HG02981 (cell line): ENCODE data around the gene RAD23A.
A peak's percentile ranks its signal among the peaks of the same experiment; 100 is the strongest.
"Not testable (repeated sequence)": the region's sequence is repeated elsewhere in the genome, so short reads cannot be mapped to it uniquely, and the experiment has no call there.

ENCODE experiments used
- ATAC-seq: cut with Tn5 transposase; IDR thresholded peaks from one replicate; pipeline ENCODE4 v1.9.1; 2021; ENCODE audit warnings: mild to moderate bottlenecking, moderate library complexity; ENCODE audit not compliant: unreplicated experiment

The RAD23A gene

DNA sequence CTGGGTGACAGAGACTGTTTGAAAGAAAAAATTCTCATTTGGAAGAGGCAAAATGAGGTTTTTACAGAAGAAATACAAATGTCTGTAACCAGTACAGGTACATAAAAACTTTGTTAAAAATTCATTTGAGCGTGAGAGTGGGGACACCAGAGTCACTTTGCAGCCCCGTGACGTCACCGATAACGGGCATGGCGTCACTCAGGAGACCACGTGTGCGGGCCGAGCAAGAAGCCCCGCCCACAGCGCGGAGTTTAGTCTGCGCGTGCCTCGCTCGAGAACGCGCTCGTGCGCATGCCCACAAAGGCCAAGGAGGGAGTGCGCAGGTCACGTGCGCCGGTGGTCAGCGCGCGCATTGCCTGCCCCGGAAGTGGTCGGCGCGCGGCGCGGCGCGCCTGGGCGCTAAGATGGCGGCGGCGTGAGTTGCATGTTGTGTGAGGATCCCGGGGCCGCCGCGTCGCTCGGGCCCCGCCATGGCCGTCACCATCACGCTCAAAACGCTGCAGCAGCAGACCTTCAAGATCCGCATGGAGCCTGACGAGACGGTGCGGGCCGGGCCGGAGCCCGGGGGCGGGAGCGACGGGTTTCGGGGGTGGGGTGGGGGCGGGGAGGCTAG is at the start of gene RAD23A:
Gene RAD23A, plus strand, starts transcription at position 384 of the 613 bp plus-strand sequence. Its CDS starts 87 bp downstream, at position 471.
- peak; percentile 65 for ATAC-seq

DNA sequence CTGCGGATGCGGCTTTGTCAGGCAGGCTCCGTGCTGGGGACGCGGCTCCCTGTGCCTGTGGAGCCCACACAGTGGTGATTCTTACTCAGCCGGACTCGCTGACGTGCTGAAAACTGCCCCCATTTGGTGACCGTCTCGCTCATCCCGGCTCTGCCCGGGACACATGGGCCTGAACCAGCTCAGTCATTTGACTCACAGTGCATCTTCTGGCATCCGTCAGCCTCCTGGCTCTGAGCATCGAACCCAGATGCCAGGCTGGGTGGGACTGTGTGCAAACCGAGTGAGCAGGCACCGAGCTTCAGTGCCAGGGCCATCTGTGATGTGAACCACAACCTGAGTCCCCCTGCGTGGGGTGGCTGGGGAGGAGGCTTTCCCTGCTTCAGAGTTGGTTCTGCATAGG is 49.2 kb upstream of the RAD23A start:
- ATAC-seq: no peak

DNA sequence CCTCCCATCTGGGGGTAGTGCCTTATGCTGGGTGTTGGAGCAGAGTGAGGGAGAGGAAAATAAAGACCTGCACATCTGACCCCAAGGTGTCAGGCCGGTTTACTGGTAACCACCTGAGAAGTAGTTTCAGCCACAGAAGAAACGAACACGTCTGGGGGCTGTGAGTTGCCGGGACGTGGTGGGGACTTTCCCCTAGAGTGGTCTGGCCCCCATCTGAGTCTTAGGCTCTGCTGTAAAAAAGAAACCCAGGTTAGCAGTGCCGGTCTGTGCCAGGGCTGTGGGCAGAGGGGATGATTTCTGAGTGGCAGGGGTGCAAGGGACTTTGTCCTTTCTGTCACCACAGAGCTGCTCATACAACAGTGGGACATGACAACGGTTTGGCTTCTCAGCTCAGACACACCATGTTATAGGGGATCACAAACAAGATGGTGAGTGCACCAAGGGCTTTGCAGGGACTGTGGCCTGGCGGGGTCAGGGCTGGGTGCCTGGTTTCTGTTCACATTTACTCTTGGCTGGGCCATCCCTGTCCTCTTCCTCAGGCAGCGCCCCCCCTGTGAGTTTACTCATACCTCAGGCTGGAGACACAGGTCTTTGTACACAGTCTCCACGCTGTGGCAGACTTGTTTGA is 45.7 kb upstream of the RAD23A start:
- ATAC-seq: peak; percentile 82

DNA sequence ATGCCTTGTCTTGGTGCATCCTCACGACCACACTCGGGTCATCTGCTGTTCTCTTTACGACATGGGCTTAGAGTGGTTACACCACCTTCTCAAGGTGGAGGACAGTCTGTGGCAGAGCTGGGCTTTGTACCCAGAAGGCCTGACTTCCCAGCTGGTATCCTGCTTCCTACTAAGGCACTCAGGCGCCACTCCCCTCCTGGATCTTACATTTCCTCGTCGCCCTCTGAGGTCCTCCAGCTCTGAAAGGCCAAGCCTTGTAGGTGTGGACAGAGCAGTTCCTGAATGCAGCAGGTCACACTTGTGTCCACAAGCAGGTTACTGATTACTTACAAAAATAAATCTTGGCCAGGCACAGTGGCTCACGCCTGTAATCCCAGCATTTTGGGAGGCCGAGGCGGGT is 38.5 kb upstream of the RAD23A start:
- ATAC-seq: no peak

DNA sequence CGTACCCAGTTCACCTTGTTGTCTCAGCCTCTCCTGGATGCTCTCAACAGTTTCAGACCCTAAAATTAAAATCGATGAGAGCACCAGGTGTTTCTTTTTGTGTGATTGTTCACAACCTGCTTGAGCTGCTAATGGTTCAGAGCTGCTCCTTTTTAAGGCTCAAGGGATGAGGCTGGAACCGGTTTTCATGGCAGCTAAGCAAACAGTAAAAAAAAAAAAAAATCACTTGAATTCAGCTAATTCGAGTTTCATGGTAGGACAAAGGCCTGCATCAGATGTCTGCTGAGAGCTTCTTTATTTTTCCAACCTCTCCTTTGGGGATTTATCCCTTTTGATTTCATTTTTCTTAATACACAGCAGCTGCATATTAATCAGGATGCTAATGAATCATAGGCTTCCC is 33.1 kb upstream of the RAD23A start:
- no peak for ATAC-seq

DNA sequence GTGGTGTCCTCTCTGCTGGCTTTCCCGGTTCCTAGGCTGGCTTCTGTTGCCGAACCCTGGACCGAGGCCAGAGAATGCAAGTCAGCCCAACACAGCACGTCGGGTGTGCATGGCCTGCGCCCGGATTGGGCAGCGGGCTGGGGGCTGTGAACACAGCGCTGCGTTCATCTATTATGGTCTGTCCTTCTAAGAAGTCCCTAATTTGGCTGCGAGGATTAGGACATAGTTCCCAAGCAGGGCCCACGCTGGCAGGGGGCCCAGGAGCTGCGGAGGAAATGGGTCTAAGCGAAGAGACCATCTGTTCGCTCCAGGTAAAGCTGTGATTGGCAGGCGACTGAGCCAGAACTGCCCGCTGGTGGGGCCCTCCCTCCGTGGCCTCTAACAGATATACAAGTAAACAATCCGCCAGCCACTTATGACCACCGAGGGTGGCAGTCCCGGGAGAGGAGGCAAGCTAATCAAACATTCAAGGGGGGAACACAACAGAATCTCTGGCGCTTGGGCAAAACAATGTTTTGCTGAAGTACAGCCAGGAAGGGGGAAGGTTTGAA is 32.6 kb upstream of the RAD23A start:
- ATAC-seq: no peak

DNA sequence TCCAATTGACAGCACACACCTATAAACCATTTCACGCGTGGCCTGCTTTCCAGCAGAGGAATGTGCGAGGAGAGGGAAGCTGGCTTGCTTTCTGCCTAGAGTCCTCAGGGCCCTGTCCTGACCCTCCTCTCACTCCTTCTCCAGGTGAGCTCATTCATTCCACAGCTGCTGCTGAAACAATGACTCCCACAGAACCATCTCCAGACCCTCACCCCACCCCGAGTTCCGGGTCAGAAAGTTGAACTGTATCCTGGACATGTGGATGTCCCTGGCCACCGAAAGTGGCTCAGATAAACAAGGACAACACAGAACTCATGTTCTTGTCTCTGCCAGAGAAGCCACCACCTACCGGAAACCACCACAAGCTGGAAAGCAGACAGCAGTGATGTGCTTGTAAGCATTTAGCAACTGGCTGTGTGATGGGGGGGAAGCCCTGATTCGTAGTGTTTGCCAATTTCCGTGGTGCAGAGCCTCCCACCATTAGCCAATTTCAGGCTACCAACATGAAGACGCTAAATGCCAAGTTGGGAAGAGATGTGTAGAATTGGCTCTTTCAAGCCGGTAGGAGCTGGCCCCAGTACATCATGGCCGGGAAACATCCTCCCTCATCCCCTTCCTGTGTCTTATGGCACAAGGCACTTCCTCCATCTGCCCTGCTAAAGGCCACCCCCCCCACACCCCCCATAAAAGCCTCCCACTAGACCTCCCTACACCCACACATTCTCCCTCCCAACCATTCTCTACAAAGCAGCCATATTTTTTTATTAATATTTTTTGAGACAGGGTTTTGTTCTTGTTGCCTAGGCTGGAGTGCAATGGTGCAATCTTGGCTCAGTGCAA is 31.6 kb upstream of the RAD23A start:
- ATAC-seq: no peak

DNA sequence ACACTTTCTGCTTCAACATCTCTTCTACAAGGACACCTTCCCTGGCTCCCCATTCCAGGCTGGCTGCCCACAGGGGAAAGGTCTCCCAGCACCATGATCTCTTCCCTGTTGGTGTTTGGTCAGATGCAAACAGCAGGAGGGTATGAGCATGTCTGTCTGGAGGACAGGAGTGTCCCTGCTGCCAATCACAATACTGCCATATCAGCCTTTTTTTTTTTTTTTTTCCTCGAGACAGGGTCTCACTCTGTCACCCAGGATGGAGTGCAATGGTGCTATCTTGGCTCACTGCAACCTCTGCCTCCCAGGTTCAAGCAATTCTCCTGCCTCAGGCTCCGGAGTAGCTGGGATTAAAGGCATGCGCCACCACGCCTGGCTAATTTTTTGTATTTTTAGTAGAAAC is 29.8 kb upstream of the RAD23A start:
- ATAC-seq: not testable (repeated sequence)

DNA sequence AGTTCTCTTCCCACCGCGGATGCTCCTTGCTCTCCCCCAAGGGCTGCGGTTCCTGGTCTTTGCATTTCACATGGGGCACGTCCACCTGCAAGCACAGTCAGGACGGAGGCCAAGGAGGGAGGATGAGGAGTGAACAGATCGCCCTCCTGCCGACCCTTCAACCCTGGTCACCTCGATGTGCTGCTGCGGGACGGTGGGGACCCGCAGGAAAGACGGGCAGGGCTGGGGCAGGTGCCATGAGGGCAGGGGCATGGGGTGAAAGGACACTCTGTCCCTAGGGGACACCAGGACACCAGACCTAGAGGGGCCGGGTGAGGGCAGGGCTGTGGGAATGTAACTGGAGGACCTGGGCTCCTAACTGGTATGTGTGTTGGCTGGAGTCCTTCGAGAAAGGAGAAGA is 27.4 kb upstream of the RAD23A start:
- ATAC-seq: no peak

DNA sequence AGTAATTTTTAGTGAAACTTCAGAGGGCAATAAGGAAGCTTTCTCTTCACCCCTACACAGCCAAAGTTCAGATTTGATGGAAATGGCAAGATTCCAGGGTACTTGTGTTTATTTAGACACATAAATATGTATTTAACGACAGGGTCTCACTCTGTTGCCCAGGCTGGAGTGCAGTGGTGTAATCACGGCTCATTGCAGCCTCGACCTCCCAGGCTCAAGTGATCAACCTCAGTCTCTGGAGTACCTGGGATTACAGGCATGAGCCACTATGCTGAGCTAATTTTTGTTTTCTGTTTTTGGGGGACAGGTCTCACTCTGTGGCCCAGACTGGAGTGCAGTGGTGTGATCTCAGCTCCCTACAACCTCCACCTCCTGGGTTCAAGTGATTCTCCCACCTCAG is 24.6 kb upstream of the RAD23A start:
- no peak for ATAC-seq

DNA sequence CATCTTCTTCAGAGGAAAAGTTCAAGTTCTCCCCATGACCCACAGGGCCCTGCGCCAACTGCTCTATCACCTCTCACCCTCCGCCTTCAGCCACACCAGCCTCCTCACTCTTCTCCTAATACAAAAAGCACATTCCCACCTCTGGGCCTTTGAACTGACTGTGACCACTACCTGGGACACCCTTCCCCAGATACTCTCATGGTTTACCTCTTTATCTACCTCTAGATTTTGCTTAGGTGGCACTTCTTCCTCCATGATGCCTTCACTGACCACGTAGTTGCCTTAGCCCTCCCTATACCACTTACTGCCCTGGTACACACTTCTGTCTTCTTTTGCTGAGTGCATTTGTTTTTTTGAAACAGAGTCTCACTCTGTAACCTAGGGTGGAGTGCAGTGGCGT is 22.7 kb upstream of the RAD23A start:
- no peak for ATAC-seq

DNA sequence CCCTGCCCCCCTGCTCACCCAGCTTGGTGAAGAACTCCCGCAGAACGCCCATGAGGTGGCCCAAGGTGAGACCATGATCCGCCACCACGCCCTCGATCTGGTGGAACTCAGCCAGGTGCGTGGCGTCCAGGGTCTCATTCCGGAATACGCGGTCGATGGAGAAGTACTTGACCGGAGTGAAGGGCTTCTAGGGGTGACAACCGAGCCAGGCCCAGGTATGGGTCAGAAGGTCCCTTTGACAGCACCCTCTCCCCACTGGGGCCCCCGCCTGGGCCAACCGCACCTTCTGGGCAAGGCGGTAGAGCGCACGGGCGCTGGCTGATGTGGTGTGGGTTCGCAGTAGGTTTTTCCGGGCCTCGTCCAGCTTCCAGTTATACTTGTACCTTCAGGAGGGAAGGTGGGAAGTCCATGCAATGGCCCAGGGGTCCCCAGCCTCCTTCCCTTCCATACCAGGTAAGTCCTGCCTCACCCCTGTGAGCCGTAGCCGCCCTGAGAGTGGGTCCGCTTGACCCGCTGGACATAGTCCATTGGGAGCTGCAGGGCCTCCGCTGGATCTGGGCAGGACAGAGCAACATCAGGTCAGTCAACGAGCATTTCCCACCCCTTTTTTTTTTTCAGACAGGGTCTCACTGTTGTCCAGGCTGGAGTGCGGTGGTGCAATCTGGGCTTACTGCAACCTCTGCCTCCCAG is 20.9 kb upstream of the RAD23A start:
- no peak for ATAC-seq

DNA sequence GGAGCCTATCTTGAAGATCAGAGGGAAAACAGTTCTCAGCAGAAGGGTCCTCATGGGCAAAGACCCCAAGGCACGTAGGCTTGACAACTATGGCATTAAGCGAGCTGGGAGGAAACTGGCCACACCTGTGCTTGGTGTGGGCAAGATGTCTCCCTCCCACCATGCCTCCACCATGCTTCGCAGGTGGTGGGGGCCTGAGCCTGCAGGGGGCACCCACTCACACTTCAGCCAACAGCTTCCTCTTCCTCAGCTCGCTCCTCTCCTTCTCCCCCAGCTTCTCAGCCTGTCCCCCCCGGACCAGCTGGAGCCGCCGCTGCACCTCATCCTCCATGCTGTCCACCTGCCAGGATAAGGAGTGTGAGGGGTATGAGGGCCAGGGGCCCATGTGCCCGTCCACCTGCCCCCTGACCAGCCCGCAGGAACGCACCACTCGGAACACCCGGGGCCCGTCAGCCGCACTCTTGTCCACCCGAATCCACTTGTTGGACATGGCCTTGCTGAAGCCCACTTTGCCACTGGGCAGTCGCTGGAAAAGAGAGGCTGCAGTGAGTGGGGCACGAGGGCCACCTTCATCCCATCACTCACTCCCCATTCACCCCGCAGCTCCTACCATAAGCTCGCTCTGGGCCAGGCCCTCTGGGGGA is 15.5 kb upstream of the RAD23A start:
- ATAC-seq: no peak

DNA sequence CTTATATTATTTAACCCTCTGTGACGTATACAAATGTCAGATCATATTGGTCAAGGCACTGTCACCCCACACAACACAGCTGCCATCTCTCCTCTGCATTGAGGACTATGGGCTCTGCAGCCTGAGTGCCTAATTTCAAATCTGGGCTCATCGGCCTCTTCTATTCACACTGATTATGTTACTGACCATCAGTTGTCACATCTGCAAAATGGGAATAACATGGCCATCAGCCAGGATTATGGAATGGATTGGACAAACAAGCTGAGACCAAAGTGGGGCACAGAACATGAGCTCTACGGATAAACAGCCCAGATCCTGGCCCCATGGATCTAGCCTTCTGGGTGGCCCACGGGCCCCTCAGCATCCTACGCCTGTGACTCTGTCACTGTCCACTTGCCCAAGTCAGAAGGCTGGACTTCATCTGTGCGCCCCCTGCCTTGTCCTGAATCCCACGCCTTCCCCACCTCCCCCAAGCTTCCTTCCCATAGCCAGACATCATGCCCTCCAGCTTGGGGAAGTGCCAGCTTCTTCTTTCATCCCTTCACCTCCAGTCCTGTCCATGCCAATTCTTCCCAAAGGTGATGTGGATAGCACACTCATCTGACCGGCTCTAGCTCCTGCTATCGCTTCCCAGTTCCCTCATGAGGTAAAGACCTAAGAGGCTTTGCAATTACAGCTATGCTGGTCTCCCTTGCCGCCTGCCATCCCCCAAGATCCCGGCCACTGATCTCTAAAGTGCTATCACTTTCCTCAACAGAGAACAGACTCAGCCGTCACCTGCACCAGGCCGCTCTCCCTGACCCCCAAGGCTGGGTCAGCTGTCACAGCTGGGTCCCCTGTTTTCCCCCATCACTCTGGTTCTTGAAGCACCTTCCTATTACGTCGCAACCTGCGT is 13.0 kb upstream of the RAD23A start:
- ATAC-seq: no peak

DNA sequence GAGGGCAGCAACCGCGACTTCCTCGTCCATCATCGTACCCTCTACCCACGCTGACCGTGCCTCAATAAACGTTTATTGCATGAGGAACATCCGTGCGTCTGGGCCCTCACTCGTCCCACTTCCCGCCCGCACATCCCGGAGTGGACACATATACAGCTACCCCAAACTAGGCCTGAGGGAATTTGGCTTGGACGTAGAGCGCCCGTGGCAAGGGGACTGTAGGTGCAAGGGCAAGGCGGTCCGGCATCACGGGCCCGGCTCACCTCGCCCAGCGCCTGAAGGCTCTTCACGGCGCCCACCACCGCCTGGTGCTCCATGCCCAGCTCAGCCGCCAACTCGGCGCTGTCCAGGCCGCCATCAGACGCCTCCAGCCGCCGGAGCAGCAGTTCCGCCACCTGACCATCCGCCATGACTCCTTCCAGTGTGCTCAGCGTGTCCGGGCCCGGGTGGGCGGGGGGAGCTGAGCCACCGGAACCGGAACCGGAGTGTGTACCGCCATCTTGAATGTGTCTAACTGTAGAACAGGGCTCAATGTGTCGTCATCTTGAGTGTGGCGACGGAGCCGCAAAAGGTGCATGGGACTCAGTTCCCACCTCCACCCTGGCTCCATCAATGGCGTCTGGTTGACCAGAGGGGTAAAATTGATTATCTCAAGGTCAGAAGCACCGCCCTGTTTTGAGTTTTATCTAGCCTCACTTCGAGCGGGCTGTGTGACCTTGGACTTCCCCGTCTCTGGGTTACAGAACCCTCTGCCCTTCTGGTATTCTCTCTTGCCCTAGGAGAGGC is 12.2 kb upstream of the RAD23A start, which contains the start of gene FARSA:
Gene FARSA, minus strand, starts transcription at position 425 of the 786 bp plus-strand sequence. Its CDS starts 15 bp downstream, at position 410.
- ATAC-seq: peak; percentile 31

DNA sequence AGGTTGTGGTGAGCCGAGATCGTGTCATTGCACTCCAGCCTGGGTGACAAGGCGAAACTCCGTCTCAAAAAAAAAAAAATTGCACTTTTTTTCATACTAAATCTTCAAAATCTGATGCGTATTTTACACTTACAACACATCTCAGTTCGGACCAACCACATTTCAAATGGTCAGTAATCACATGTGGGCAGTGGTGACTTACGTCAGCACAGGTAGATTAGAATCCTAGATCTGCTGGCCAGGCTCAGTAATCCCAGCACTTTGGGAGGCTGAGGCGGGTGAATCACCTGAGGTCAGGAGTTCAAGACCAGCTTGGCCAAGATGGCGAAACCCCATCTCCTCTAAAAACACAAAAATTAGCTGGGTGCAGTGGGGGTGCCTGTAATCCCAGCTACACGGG is 10.6 kb upstream of the RAD23A start:
- no peak for ATAC-seq

DNA sequence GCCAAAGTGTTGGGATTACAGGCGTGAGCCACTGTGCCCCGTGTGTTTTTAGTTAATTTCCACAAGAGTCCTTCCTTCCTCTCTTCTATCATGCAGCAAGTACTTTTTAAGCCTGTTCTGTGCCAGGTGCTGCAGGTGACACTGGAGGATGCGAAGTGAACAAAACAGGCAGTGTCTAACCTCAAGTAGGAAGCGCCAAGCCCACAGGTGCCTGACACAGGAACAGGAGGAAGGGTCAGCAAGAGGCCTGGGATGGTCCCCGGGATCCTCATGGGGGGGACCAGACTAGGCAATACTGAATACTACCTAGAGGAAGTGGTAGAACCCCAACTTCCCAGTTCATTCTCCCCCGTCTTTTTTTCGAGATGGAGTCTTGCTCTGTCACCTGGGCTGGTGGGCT is 9.1 kb upstream of the RAD23A start:
- no peak for ATAC-seq

DNA sequence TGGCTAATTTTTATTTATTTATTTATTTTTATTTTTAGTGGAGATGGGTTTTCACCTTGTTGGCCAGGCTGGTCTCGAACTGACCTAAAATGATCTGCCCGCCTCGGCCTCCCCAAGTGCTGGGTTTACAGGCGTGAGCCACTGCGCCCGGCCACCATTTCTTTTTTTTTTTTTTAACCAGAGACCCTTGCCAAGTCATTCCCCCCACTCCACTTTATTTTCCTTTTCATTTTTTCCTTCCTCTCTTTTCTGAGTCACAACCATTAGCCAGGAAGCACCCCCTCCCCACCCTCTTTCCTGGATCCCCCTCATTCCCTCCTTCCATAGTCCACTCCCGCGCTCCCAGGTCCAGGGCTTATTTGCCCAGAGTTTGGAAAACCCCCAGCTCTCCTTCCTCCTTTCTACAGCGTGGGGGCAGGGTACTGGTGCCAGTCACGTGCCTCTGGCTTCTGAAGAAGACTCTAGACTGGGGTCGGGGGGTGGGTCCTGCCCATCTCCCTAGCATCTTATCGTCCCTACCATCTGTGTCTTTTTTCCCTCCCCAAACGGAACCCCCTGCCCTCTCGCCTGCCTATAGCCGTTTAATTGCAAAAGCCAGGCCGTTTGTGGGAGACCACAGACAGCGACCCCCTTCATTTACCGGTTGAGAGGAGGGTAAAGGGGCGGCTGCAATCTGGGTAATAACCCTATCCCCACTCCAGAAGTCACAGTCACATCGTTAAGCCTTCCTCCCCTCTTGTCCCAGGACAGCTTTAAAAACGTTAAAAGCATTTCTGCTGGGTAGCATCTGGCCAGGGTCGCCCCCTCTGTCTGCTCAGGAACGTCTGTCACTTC is 8.4 kb upstream of the RAD23A start:
- no peak for ATAC-seq
